ENCODE data around the gene SLC13A5. TPM values are rescaled to one million over a fixed set of nuclear protein-coding genes. Genes with fewer than 3 reads are reported as not detected.
"Not testable (repeated sequence)": the region's sequence is repeated elsewhere in the genome, so short reads cannot be mapped to it uniquely, and the experiment has no call there.

The SLC13A5 gene
- total and polyA plus RNA-seq, 5 experiments from 2014 or later = 0.43 TPM; not detected in 4

DNA sequence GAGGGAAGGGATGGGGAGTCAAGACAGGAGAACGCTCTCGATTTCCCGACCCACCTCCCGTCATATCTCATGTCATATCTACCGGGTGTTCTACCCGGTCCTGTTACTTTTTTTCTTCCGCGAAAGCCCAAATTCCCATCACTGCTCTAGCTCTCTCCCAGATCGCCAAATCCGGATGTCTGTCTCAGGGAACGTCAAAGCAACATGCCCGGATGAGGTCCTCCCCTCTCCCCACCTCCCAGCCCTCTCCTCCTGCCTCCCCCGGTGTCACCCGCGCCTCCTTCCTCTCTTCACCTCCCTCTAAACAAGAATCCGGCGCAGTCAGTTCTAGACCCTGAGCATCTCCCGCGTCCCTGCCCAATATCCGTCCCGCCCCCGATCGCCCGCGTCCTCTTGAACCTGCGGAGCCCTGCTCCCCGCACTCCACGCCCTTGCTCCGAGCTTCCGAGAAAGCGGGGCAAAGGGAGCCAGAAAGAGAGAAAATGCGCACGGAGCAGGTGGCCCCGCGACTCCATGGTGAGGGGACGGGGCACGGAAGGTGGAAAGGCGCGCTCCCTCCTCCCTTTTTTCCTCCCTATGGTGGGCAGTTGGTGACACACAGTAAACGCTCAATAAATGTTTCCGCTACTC lies 57.3 kb downstream of the SLC13A5 start:
- POLR2A ChIA-PET, ATAC-seq, H3K9me3 Mint-ChIP-seq, DNase-seq, H3K36me3 Mint-ChIP-seq: not testable (repeated sequence)
- Mint-ChIP-seq H3K27me3 (peaks cover 0 to 17% (median 0%) of the 10 kb centered on the region in 5 donors), H3K4me3 (peak overlapping the region; percentile 80 to 97 (median 83)), H3K4me1 (peaks cover 28 to 72% (median 65%) of the 10 kb centered on the region in 4 donors), H3K27ac (peak overlapping the region in 7 of 10 donors; percentile 14 to 89 (median 81))

DNA sequence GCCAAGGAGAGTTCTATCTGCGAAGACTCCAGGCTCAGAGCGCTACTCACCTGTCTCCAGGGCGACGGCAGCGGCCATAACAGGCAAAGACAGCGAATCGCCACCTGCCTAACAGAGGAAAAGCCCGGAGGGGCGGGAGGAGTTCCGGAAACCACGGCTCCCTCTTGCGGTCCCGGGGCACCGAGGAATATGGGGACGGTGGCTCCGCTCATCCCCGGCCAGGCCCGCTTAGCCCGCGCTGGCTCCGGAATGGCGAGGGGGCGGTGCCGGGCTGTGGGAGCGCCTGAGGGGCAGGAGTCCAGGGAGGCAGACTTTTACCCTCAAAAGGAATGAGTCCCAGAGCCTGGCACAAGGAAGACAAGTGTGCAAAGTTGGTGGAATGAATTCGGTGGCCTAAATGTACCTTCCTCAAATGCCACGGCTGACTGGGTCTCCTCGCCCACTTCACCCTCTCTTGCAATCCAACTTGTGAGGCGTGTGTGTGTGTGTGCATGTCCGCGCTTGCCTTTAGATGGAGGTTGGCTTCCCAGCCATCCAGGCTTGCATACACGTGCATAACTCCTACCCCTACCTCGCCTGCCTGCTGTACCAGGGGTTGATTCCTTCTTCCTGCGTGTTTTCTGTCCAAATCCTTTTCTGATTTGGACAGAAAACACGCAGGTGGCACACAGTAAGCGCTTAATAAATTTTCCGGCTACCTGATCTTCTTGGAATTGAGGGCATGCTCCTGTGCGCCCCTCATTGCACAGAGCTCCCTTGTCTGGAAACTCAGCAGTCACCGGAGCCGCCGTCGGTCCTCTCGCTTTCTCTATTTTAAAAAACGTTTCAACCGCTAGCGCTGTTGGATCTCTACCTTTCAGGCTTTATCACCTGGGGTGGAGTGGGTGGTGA lies 58.1 kb downstream of the SLC13A5 start:
- H3K27me3 Mint-ChIP-seq = peaks cover 0 to 17% (median 0%) of the 10 kb centered on the region in 5 donors
- peak overlapping the region in 5 of 10 donors; percentile 14 to 92 (median 66) for H3K27ac Mint-ChIP-seq
- POLR2A ChIA-PET = no interaction called here
- peaks cover 0 to 2% (median under 1%) of the 10 kb centered on the region in 3 donors for H3K36me3 Mint-ChIP-seq
- H3K9me3 Mint-ChIP-seq = no peaks in the 10 kb centered on the region
- peaks cover 25 to 71% (median 64%) of the 10 kb centered on the region in 4 donors for H3K4me1 Mint-ChIP-seq
- DNase-seq = no peak
- ATAC-seq = no peak
- H3K4me3 Mint-ChIP-seq = peak overlapping the region in 9 of 10 donors; percentile 37 to 97 (median 79)

DNA sequence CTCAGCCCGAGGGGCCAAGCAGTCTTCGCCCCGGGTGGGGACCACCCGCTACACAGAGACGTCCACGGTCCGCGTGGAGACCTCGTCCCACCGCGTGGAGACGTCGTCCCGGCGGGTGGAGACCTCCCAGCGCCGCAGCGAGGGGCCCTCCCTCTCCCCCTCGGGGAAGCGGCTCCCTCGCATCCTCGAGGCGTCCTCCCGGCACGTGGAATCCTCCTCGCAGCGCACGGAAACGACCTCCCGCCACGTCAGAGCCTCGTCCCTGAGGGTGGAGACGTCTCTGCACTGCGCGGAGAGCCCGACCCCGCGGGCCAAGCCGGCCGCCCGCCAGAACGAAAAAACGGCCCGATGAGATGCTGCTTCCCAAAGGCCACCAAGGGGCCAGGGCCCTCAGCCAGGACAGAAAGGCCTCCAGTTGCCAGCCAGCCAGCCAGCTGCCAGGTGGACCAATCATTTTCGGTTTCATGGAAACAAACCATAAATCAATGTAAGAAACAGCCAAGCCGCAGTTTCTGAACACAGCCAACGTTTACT lies 61.2 kb downstream of the SLC13A5 start:
- ATAC-seq = peak; percentile 8 to 12
- DNase-seq = peak in 5 of 10 donors; percentile 33 to 52 (median 39)
- peaks cover 22 to 76% (median 69%) of the 10 kb centered on the region in 4 donors for H3K4me1 Mint-ChIP-seq
- H3K27me3 Mint-ChIP-seq = peaks cover 0 to 15% (median 0%) of the 10 kb centered on the region in 5 donors
- peak overlapping the region; percentile 54 to 100 (median 88) for H3K4me3 Mint-ChIP-seq
- POLR2A ChIA-PET = interaction anchor here (1.0 to 2.6 kb wide), 3 partner anchors 8 to 384 kb away, joined by 3 to 41 read pairs (median 3); partner anchors contain the start of genes KIAA0753, SLC16A13 and TXNDC17
- H3K36me3 Mint-ChIP-seq = peaks cover 0 to 28% (median 5%) of the 10 kb centered on the region in 3 donors
- H3K9me3 Mint-ChIP-seq = no peaks in the 10 kb centered on the region
- H3K27ac Mint-ChIP-seq = peak overlapping the region in 9 of 10 donors; percentile 0 to 89 (median 69)

DNA sequence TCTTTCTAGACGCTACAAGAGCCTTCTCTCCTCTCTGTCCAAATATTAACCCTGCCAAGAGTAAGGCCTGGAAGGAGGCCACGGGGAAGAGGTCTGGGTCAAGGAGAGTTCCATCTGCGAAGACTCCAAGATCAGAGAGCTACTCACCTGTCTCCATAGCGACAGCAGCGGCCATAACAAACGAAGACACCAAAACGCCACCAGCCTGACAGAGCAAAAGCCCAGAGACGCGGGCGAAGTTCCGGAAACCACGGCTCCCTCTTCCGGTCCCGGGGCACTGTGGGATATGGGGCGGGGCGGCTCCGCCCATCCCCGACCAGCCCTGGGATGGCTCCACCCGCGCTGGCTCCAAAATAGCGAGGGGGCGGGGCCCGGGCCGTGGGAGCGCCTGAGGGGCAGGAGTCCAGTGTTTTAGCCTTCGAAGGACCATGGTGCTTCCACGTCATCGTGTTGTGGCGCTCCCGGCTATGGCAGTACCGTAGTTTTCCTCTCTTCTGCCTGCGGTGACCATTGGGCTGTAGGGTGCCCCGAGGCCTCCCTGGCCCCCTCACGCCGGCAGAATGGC lies 61.7 kb downstream of the SLC13A5 start, which contains the start of the genes C17orf100 and MED31:
C17orf100 (plus strand) TSS at position 409 of the 565 bp plus-strand sequence; CDS start at position 561, 152 bp downstream.
MED31 (minus strand) TSS at position 252 of the 565 bp plus-strand sequence; CDS start at position 175, 77 bp downstream.
- Mint-ChIP-seq H3K4me1 (peaks cover 22 to 81% (median 72%) of the 10 kb centered on the region in 4 donors), H3K27ac (peak within 1 kb of the TSS; percentile 98 to 100 (median 99)), H3K27me3 (peaks cover 0 to 15% (median 0%) of the 10 kb centered on the region in 5 donors), H3K9me3 (no peaks in the 10 kb centered on the region), H3K4me3 (peak within 1 kb of the TSS; percentile 95 to 100 (median 98)), H3K36me3 (peaks cover 0 to 32% (median 5%) of the 10 kb centered on the region in 3 donors)
- DNase-seq (peak; percentile 87 to 96 (median 93)), ATAC-seq (peak; percentile 83 to 86)
- POLR2A ChIA-PET = interaction anchor here (1.0 to 2.6 kb wide), 3 partner anchors 9 to 384 kb away, joined by 3 to 41 read pairs (median 3); partner anchors contain the start of genes KIAA0753, SLC16A13 and TXNDC17

DNA sequence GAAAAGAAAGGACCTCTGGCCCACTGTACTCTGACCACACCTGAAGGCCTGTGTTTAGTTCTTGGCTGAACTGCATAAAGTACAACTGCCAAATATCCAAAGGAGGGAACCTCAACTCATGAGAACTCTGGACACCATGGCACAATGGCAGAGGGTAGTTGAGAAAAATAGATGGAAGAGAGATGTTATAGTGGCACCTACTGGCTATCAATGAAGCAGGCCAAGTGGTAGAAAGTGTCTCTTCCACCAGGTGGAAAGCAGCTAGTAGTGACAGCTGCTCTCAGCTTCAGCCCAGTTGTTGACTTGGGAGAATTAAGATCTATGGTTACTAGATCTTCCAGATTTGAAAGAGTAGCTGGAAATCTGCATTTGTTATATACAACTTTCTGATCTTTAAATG lies 65.0 kb downstream of the SLC13A5 start:
- H3K9me3 Mint-ChIP-seq = no peaks in the 10 kb centered on the region
- peak overlapping the region in 5 of 10 donors; percentile 13 to 49 (median 48) for H3K27ac Mint-ChIP-seq
- peaks cover 0 to 2% (median 0%) of the 10 kb centered on the region in 5 donors for H3K27me3 Mint-ChIP-seq
- H3K36me3 Mint-ChIP-seq = peaks cover 0 to 56% (median 6%) of the 10 kb centered on the region in 3 donors
- POLR2A ChIA-PET = no interaction called here
- DNase-seq (no peak), ATAC-seq (no peak)
- H3K4me3 Mint-ChIP-seq = no peak overlapping the region
- peaks cover 20 to 79% (median 63%) of the 10 kb centered on the region in 4 donors for H3K4me1 Mint-ChIP-seq

DNA sequence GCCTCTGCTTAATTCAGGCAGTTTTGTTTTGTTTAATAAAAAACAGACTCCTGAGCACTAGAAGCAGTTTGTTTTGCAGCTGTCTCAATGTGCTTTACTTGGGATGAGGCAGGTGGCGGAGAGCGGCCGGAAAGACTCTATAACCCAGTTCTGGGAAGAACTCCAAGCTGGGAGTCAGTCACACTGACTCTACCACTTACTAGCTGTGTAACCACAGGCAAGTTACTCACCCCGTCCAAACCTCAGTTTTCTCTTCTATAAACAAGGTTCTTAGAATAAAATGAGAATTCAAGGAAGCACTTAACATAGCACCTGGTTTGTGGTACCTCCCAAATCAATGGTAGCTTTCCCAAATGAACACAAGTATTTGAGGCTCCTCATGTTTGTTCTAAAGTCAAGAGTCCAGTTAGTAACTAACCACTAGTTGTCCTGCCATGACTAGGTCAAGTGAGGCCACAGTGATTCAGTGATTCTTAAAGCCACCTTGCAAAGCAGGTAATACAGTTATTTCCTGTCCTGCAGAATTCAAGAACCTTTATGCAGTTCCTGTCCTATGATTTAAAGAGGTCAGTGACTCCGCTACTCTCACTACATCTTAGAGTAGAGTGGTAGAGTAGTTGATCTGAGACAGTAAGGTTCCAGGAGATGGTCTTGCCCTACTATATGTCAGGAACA lies 69.6 kb downstream of the SLC13A5 start:
- Mint-ChIP-seq H3K36me3 (peaks cover 0 to 47% (median 3%) of the 10 kb centered on the region in 3 donors), H3K9me3 (no peaks in the 10 kb centered on the region), H3K27me3 (no peaks in the 10 kb centered on the region), H3K4me1 (peaks cover 24 to 74% (median 67%) of the 10 kb centered on the region in 4 donors), H3K27ac (peak overlapping the region in 7 of 10 donors; percentile 14 to 93 (median 52)), H3K4me3 (peak overlapping the region in 1 of 10 donors; percentile 29)
- ATAC-seq = no peak
- POLR2A ChIA-PET = interaction anchor here (0.6 kb wide), 1 partner anchor 1380 kb away, joined by 3 read pairs; no protein-coding TSS in a partner anchor
- DNase-seq = no peak

DNA sequence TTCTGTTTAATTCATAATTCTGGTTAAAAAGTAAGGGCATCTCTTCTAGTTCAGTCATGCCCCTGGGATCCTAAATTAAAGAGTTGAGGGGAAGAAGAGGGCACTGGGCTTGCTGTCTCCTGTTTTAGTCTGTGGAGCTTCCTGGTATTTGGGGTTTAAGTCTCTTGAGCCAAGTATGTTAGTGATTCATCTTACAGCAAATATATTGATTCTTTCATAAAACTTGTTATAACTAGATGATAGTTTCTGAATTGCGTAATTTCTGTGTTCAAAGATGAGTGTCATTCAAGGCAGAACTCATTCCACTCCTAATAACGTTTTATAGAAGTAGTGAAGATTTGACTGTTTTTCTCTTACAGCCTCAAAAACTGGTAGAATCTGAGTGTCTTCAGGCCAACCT lies 70.6 kb downstream of the SLC13A5 start:
- Mint-ChIP-seq H3K27me3 (no peaks in the 10 kb centered on the region), H3K36me3 (peaks cover 0 to 37% (median 3%) of the 10 kb centered on the region in 3 donors), H3K9me3 (no peaks in the 10 kb centered on the region), H3K27ac (peak overlapping the region in 7 of 10 donors; percentile 38 to 93 (median 60)), H3K4me1 (peaks cover 23 to 74% (median 66%) of the 10 kb centered on the region in 4 donors), H3K4me3 (peak overlapping the region in 7 of 10 donors; percentile 6 to 94 (median 65))
- no peak for DNase-seq
- ATAC-seq = no peak
- POLR2A ChIA-PET = interaction anchor here (1.1 to 4.4 kb wide), 2 partner anchors 9 to 15 kb away, joined by 3 to 41 read pairs; partner anchors contain the start of genes C17orf100 and MED31

DNA sequence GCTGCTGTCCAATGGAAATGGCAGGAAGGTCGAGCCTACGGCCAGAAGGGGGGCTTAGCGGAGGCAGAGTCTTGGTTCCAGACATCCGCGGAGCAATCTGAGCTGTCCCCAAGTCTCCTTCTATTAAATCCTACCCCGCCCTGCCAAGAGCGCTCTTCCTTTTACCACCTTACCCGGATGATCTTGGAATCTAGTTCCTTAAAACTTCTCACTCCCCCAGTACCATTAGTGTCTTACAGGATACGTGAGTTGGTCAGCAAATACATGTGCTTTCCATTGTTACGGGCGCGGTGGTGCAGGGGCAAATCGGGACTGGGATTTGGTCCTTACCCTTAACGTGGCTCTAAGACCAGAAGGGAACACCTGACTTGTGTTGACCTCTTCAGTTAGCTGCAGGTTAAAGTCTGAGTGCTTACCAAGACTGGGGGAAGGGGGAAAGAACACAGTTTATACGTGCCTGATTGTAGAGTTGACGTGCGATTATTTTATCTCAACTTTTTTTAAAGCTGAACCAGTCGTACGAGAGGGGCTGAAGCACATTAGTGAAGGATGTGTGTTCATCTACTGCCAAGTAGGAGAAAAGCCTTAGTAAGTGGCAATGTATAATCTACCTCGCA lies 71.8 kb downstream of the SLC13A5 start:
- peaks cover 25 to 74% (median 63%) of the 10 kb centered on the region in 4 donors for H3K4me1 Mint-ChIP-seq
- DNase-seq (peak in 1 of 10 donors; percentile 30), ATAC-seq (peak in 1 of 2 donors; percentile 13)
- POLR2A ChIA-PET = interaction anchor here (0.7 to 4.4 kb wide), 5 partner anchors 10 to 1126 kb away, joined by 3 to 41 read pairs (median 3); partner anchors contain the start of genes C17orf100, MED31 and RNASEK
- H3K27me3 Mint-ChIP-seq = no peaks in the 10 kb centered on the region
- peak overlapping the region; percentile 93 to 100 (median 98) for H3K27ac Mint-ChIP-seq
- peak overlapping the region; percentile 87 to 99 (median 94) for H3K4me3 Mint-ChIP-seq
- no peaks in the 10 kb centered on the region for H3K9me3 Mint-ChIP-seq
- H3K36me3 Mint-ChIP-seq = peaks cover 0 to 28% (median 3%) of the 10 kb centered on the region in 3 donors

DNA sequence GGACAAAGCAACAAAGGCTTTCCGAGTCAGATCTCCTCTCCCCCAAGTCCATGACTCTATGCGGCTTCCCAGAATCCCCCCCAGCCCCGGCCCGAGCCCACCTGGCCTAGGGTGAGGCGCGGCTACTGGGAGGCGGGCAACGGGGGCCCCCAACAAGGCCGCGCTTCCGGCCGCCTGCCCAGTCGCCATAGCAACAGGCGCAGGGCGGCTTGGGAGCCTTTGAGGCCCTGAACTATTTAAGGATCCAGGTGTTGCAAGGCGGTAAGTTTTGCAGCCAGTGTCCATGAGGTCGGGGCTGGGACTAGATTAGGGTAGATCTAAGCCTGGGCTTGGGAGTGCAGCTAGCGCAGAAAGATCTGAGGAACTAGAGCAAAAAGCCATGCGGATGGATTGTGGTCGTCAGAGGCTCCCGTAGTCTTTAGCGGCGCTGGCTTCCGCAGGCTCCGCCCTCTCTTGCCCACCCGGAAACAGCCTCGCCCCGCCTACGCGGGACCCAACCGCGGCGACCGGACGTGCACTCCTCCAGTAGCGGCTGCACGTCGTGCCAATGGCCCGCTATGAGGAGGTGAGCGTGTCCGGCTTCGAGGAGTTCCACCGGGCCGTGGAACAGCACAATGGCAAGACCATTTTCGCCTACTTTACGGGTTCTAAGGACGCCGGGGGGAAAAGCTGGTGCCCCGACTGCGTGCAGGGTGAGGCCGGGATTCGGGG lies 72.5 kb downstream of the SLC13A5 start, which contains the start of the genes KIAA0753 and TXNDC17:
KIAA0753 (minus strand) TSS at position 176 of the 711 bp plus-strand sequence. CDS start 5,608 bp downstream, outside the sequence.
TXNDC17 (plus strand) TSS at position 525 of the 711 bp plus-strand sequence; CDS start at position 548, 23 bp downstream.
- Mint-ChIP-seq H3K4me1 (peaks cover 24 to 68% (median 57%) of the 10 kb centered on the region in 4 donors), H3K4me3 (peak within 1 kb of the TSS; percentile 87 to 99 (median 94))
- POLR2A ChIA-PET = interaction anchor here (0.7 to 4.4 kb wide), 7 partner anchors 11 to 372 kb away, joined by 3 to 41 read pairs (median 3); partner anchors contain the start of genes C17orf100, MED31 and RNASEK

More for the DNA sequence above, 72.5 kb downstream of the SLC13A5 start, which contains the start of the genes KIAA0753 and TXNDC17:
- DNase-seq (peak; percentile 75 to 96 (median 88)), ATAC-seq (peak; percentile 85 to 87)
- no peaks in the 10 kb centered on the region for H3K9me3 Mint-ChIP-seq
- H3K27ac Mint-ChIP-seq = peak within 1 kb of the TSS; percentile 93 to 100 (median 98)
- peaks cover 0 to 21% (median 3%) of the 10 kb centered on the region in 3 donors for H3K36me3 Mint-ChIP-seq
- H3K27me3 Mint-ChIP-seq = no peaks in the 10 kb centered on the region

All from naive thymus-derived CD8-positive, alpha-beta T cell (primary cell).